HG02763 (cell line): ENCODE results near the gene TCF12.

Source experiments
- ATAC-seq: cut with Tn5 transposase; IDR thresholded peaks from one replicate; pipeline ENCODE4 v1.9.1; 2021; ENCODE audit warnings: mild to moderate bottlenecking, moderate library complexity; ENCODE audit not compliant: unreplicated experiment

TCF12 gene

DNA sequence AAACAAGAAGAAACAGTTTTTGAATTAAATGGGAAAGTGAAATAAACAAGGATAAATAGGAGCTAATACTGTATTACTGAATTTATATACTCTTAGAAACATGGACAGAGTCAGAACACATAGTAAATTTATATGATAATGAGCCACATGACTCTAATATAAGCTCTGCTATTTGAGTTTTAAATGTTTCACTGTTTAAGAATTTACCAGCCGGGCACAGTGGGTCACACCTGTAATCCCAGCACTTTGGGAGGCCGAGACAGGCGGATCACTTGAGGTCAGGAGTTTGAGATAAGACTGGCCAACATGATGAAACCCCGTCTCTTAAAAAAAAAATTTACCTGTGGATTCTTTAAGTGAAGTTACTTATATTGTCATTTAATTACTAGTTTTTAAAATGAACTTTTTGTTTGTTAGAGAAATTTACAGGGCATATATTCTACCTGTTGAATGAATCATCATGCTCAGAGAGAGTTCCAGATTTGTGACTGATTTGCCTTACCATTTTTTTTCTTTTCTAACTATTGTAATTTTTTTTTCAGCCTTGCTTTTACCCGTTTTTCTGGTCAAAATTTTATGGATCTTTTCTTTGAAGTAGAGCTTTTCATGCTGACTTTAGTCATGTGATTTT lies 125.7 kb downstream of the TCF12 start:
- no peak for ATAC-seq

DNA sequence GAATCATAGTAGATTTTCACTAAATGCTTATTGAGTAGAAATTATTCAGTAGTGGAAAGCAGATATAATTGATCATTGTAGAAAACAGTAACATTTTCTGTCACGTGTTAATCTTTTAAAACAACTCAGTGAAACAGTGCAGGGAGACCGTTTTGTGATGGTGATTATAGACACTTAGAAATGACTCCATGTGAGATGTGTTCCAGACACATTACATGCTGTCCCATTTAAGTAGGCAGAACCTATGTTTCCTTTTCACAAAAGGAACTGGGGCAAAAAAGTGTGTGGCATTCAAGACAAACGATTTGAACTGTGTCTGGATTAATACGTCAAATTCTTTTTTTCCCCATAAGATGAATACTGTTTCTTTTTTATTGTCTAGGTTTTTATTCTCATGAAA lies 126.5 kb downstream of the TCF12 start:
- ATAC-seq: no peak

DNA sequence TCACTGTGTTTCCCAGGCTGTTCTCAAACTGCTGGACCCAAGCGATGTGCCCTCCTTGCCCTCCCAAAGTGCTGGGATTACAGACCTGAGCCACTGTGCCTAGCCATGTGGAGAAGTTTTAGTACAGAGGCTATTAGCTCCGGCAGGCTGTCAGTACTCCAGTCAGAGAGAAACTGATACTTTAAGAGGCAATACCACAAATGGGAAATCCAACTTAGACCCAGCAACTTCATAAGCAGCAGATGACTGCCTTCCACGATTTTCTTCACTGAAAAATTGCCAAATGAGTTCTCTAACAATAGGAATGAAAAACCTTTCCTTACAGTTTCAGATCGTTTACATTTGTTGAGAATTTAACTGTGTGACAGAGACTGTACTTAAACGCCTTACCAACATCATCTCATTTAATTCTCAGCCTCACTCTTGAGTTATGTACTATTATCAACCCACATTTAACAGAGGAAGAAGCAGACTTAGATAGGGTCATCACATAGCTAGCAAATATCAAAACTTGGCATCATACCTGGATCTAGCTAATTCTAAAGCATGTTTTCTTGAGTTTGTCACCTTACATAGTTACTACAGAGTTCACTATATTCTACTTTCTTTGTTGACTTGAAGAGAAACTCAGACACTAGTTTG lies 127.4 kb downstream of the TCF12 start:
- peak; percentile 54 for ATAC-seq

DNA sequence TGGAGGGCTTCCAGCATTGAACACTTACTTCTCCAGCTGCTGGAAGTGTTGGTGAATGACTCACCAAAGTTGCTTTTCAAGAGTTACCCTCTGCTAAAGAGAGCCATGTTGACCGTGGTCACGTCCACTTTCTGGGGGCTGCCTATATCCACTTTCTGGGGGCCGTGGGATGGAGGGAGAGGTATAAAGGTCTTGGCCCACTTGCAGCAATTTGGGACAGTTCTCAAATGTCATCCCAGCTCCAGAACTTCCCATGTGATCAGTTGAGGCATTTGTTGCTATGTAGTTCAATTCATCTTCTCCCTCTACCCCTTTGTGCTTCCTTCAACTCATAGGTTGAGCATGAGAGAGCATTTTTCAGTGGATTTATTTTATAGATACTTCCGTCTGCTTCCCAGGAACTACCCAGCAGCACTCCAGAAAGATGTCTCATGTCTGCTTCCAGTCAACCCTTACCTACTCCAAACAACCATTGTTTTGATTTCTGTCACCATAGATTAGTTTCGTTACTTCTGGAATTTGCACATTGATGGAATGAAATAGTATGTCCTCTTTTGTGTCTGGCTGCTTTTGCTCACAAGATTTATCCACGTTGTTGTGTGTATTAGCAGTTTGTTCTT lies 130.6 kb downstream of the TCF12 start:
- no peak for ATAC-seq

DNA sequence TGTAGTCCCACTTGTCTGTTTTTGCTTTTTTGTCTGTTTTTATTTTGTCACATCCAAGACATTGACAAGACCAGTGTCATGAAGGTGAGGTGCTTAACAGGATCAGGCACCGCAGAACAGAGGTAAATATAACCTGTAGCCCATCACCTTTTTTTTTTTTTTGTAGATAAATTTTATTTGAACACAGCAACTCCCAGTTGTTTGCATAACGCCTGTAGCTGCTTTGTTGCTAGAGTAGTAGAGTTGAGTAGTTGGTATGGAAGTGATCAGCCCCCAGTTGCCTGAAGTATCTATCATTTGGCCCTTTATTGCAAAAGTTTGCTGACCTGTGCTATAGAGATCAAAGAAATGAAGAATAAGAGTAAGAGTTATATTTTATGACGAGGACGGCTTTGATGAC lies 135.0 kb downstream of the TCF12 start:
- no peak for ATAC-seq

DNA sequence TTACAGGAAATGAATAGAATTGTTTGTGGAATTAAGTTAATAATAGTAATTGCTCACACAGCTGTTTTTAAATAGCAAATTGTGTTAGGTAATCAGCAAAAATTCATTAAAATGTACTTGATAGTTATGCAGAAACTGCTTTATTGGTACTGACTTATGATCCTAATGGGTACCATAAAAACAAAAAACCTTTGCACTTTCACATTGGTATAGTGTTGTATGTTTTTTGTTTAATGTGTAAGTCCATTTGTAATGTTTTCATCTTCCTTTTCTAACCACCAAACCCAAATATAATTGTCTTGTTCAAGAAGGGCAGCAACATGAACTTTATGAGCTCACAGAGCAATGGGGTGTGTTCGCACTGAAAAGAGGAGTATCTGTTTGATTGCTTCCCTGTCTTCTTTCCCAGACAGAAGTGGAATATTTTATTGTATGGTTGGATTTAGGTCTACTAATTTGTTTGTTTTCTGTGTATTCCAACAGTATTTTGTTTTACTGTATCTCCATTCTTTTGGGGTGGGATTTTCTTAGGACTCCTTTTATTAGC lies 135.8 kb downstream of the TCF12 start:
- ATAC-seq: no peak

DNA sequence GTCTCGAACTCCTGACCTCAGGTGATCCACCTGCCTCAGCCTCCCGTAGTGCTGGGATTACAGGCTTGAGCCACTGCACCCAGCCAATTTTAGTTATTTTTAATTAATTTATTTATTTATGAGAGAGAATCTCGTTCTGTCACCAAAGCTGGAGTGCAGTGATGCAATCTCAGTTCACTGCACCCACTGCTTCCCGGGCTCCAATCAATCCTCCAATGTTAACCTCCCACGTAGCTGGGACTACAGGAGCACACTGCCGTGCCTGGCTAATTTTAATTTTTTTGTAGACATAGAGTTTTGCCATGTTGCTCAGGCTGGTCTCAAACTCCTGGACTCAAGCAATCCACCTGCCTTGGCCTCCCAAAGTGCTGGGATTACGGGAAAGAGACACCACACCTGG lies 137.9 kb downstream of the TCF12 start:
- ATAC-seq: no peak

DNA sequence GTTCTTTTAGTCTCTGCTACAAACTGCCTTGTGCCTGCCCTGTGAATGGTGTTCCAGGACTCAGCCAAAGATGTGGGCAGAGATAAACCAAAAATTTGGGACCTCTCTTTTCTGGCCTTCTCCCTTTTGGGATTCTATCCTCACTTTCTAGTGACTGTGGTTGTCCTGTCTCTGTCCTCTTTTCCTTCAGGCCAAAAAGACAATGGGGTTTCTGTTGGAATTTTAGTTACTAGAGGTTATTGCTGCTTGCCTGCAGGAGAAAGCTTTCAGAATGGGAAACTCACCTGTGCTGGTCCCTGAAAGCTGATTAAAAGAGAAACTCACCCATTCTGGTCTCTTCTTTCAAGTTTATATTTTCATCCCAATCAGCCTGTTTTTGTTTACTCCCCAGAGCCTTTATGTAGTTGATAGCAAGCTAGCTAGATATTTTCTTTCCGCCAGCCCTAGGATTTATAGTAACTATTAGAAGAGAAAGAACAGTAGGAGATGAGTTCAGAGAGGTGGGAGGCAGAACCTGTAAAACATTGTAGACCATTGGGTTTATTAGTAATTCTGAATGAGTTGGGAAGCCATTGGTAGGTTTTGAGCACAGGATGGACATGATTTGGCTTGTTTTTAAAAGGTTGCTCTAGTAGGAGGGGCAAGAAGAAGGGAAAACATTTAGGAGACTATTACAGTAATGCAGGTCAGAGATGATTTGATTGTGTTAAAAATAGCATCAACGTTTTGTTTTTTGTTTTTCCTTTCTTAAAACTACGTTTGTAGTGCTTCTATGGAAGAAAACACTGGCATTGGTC lies 138.9 kb downstream of the TCF12 start:
- ATAC-seq: no peak

DNA sequence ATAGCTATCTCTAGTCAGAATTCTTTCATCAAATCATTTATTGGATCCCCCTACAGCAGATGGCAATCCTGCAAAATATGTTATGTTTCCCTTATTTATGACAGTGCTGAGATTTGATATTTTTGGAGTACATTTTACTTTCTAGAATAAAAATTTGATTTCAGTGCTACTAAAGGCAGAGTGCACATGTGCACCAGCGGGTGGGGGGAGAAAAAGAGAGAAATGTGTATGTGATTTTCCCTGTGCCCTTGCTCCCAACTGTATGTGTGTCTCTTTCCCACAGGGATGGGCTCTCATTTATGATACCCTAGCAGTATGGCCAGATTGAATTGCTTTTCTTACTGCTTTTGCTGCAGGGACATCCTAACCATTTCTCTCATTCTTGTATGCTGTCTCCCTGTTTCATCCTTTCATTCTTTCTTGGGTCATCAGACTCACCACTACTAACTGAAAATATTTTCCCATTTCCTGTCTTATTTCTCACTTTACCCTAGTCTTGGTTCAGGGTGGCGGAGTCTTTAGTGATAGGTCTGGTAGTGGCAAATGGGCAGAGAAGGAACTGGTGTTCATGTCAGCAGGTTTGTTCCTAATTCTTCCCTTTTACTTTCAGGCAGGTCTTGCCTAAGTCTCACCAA lies 140.7 kb downstream of the TCF12 start:
- ATAC-seq: no peak

DNA sequence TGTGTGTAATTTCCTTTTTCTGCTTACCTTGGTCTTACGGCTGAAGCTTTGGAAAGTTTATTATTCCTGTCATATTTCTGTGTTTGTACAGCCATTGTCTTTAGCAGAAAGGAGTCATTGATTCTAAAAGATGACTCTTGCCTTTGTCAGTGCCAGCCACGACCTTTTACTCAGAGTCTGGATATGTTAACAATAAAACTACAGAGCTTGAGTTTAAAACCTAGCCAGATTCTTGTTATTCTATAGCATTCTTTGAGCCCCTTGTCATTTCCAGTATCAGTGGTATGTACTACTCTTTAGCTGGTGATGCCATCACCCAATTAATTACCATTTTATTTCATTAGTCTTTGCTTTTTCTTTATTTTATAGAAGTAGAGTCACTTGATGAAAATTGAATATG lies 142.4 kb downstream of the TCF12 start:
- ATAC-seq: no peak

DNA sequence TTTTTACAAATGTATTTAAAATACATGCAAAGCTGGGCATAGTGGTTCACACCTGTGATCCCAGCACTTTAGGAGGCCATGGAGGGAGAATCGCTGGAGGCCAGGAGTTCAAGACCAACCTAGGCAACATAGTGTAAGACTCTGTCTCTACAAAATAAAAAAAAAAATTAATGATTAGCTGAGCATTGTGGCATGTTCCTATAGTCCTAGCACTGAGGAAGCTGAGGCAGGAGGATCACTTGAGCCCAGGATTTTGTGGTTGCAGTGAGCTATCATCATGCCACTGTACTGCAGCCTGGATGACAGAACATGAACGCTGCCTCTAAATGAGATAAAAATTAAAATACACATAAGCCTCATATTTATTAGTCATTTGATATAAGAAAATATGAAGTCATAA lies 142.8 kb downstream of the TCF12 start:
- ATAC-seq: no peak

DNA sequence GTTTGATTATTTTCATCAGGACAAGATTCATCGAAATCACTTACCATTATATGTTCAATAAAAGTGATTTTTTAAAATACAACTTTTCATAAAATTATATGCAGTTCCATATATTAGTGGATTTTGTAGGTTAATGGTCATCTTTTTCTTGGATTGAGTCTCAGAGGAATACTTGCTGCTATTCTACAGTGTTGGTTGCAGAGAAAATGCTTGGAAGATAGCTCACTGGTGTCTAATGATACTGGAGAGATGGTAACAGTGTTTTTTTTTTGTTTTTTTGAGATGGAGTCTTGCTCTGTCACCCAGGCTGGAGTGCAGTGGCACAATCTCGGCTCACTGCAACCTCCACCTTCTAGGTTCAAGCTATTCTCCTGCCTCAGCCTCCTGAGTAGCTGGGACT lies 143.3 kb downstream of the TCF12 start:
- ATAC-seq: no peak

DNA sequence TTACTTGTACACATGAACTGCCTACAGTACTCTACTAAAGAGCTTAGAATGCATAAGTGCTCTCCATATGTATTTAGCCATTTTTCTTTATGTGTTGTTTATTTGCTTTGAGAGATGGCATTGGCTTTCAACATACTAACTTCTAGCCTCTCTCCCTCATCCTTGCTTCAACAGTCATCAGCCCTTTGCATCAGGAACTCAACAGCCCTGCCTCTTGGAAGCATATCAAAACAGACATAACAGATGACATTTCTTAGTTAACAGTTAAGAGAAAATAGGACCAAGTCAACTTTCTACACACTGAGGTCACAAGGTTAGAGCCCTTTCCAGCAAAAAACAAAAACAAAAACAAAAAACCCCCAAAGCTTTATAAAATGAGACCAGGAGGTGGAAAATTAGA lies 145.6 kb downstream of the TCF12 start:
- no peak for ATAC-seq

DNA sequence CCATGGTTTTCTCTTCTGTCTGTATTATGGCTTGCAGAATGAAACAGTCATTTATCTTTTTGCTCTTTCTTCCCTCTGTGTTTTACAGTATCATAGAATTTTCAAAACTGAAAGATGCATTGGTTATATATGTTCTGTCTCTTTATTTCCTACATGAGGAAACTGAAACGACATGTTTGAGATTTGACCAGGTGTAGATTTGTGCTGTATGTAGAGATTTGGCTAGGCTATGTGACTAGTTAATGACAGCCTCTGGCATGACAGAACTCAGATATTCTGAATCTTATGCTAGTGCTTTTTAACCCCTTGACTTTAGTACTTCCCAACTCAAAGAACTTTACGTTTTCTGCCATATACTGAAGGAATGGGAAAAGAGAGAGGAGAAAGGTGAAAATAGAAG lies 151.0 kb downstream of the TCF12 start:
- ATAC-seq: no peak

DNA sequence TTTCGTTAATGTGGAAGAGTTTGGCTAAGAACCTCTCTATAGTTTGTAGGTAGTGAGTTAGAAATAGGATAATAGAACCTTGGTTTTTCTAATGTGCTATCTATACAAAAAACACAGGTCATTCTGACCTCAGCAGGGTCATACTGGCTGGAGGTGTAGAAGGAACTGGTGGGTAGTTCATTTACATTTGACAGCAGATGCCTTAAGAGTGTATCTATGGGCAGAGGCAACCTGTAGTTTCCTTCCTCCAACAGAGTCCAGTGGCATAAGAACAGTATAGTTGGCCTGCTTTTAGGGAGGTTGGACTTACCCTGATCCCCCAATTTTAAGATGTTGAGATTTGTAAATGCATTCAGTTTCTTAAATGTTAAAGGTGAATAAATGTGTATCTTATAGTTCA lies 152.2 kb downstream of the TCF12 start:
- ATAC-seq: no peak

DNA sequence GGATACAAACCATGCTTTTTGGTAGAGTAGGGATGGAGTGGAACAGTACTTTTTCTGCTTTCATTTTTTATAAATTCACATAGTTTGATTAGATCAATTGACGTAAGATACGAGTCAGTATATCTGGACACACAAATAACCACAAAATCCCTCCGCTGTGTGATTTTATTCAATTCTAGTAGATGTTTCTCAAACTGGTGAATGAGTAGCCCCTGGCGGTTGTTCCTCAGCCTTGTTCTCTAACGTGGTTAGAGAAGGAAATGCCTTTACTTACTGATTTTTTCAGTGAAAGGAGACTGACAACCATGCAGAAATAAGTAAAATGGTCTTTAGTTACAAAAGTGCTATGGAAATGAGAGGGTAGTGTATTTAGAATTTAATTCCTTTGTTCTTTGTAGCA lies 161.0 kb downstream of the TCF12 start:
- no peak for ATAC-seq

DNA sequence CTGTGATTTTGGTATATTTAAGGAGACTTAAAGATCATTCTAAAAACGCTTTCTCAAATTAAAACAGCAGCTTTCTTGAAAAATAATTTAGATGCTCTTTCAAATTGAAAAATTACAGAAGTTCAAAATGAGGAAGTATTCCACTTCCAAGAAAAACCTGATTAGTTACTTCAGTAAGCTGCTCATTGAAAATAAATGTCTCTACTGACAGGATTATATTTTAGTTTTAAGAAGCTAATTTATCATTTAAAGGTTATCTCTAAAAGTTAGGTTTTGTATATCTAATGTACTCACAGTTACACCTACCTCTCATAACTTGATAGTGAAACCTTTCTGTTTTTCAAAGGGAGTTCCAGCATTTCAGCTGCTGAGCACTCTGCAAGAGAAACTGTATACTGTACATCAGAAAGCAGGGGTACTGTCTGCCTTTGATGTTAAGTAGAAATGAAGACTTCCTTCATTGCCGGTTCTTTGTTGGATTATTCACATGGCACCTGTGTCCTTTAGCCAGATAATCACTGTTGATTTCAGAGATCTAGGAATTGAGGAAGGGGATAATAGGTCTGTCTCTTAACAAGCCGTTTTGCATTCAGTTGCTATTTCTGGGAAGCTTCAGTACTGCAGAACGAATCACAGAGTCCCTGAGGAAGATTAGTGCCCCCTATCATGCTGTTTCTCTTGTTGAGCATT lies 161.6 kb downstream of the TCF12 start:
- ATAC-seq: no peak

DNA sequence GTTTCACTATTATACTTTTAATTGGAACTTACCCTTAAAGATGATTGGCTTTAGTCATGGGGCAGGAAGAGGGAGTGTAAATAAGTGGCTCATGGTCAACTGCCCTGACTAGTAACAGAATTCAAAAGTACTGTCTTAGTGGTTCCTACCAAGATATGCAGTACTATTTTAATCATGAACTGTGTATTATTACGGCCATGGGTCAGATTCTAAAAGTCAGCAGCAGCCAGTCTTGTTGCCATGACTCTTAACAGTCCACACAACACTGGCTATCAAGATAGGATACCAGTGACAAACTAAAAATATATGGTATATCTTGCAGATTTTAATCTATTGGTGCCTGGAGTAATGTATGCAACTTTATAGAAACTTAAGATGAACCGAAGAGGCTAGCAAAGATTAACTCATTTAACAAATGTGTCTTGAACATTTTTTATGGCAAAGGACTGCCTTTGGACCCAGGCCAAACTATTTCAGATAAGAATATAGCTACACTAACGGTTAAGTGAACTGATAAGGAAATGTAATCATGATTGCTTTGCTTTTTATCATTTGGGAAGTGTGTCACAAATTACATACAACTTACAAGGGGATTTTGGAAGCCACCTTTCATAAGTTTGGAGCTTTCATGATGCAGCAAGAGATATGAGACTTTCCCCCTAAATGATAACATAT lies 163.7 kb downstream of the TCF12 start:
- ATAC-seq: no peak

DNA sequence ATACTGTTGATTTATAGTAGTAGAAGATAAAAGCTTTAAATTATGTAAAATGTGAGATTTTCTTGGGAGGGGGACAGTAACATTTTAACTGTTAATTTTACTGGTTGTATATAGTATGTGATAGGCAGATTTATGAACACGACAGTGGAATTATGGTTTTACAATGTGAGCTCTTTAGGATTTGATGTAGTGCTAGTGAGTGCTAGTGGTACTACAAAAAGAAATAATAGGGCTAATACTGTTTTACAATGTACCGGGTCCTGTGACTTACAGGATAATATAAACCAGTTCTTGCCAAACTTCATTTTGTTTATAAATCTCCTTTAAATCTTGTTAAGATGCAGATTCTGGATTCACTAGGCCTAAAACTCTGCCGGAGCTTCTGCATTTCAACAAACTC lies 165.7 kb downstream of the TCF12 start:
- no peak for ATAC-seq

DNA sequence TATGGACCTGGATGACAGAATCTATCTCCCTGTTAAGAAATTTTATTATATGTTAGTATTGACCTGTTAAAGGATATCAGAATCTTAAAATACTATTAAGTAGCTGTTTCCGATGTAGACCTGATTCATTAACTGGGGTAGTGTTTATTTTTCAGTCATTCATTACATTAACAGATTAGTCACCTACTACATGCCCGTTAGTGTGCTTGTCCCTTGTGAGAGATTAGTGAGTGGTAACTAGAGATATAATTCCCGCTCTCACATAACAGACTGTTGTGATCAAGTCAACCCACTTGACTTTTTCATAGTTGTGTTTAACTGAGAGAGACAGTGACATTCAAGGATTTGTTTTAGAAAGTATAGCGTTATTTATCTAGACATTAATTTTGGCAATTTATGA lies 166.8 kb downstream of the TCF12 start:
- ATAC-seq: no peak
